Skin of body (tissue), 2 donors: ENCODE results near the gene HDAC5. TPM values are rescaled to one million over a fixed set of nuclear protein-coding genes. Genes with fewer than 3 reads are reported as not detected.

Source experiments
- DNase-seq: peaks from one replicate; lab custom pipeline; 2025; lab: John Stamatoyannopoulos, UW
- total RNA-seq: library from RNA; depleted of rRNA; stranded (reverse); fragments of >200 nt; gene quantifications from one replicate; pipeline ENCODE4 v1.2.3, GENCODE V29; 2014

Gene HDAC5
- total RNA-seq, 1 donor from 2014 or later = 55.1 TPM

DNA sequence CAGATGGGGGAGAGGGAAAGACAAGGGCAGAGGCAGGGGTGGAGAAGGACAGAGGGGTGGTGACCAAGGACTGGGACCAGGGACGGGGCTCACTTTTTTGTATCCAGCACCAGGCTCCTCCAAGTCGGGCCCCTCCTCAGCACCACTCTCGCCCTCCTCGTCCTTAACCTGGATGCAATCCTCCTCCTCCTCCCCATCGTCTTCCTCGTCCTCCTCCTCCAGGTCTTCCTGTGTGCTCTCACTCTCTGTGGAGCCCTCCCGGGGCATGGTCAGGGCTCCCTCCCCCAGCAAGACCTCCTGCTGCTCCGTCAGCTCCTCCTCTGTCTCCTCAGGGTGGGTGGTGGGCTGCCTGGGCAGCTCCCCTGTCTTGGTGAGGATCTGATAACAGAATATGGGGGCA lies 36.1 kb downstream of the HDAC5 start:
- DNase-seq = no peak

DNA sequence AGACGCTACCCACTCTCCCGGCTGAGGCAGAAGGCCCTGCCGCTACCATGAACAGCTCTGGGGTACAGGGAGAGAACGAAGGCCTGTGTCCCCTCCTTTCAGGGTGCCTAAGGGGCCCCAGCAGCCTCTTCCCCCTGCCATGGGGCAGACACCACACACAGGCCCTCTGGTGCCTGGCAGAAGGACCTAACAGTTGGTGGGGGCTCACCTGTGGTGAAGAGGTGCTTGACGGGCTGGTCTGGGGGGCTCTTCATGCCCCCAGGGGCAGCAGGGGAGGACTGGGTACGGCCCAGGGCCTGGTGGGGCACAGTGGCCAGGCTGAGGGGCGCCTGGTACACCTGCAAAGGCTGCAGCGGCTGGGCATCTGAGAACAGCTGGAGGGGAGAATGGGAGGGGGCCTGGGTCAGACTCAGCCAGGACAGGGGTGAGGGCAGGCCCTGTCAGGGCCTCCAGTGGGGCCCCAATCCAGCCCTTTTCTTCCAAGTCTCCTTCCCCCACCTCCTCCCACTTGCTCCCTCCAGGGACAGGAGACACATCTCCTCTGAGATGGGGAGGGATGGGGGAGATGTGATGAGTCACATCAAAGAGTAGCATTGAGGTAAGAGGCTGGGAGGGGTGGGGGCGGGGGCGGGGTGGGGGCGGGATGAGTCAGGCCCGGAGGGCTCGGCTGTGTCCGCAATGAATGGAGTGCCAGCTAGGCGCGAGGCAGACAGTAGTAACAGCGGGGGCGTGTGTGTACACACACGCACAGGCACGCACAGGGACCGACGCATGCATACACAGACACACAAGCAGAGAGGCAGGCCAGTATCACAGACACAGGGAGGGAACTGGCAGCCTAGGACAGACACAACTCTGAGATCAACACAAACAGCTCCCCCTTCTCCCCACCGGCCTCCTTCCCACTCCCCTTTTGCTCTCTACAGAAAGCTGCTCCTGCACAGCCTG lies 36.8 kb downstream of the HDAC5 start:
- no peak for DNase-seq

DNA sequence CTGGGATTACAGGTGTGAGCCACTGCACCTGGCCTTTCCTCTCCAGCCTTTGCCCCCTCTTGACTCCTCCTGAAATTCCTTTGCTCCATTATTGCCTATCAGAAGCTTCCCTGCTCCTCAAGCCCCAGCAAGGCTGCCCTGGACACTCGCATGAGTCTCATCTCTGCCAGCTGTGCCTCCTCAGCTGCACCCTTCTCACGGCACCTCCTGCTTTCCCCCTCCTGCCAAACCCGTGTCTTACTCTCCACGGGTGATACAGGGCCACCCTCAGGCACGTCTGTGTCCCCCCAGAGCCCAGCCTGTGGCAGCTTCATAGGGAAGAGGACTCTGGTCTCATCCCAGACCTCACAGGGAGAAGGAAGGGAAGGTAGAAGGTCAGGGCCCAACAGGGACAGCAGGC lies 37.5 kb downstream of the HDAC5 start:
- DNase-seq = no peak

DNA sequence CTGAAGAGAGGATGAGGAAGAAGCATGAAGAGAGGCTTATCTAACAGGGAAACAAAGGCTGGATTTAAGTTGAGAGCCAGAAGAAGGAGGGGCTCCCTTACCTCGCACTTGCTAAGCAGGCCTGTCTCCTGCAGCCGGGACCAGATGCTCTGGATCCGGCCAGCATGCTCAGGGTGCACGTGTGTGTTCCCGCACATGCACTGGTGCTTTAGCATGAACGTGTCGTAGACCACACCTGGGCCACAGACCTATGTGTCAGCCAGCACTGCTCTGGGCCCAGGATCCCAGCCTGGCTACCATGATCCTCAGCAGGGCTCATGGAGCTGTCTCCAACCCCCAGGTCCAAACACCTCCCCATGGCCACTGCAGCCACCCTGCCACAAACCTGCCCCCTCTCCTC lies 38.5 kb downstream of the HDAC5 start:
- DNase-seq = no peak

DNA sequence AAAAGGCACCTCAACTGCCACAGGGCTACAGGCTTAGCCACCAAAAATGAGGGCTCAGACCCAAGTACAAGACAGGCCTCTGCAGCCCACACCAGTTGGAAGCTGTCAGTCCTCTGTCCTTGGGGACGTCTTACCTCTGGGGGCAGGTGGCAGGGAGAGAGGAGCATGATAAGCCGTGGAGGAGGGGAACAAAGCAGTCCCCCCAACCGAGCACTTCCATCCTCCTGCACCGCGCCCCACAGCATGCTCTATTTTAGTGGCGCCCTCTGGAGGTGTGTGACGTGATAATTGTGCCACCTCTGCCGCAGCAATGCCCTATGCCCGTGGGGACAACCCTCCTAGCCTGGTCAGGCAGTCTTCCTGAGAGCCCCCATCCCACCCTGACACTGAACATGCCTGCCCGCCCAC lies 39.3 kb downstream of the HDAC5 start:
- DNase-seq = no peak

DNA sequence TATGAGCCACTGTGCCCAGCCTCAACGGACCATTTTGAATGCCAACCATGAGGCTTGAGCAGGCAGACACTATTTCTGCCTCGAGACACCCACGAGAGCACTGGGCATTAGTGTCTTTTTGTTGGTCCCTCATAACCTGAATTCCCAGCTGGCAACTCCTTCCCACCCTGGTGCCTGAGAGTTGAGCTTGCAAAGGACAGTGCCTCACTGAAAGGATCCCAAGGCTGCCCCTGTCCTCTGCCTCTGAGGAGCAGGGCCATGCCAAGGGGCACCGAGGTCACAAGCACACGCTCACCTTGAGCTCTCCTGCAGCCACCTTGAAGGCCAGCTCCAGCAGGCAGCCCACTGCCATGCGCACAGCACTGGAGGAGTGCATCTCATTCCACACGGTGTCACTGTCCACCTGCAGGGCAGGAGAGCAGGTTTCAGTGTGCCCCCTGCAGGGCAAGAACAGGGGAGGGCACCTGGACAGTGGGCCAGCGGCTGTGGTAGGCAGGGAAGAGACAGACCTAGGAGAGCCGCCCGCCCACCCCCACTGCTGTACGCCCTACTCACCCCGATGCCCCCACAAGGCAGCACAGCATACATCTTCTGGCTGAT lies 40.1 kb downstream of the HDAC5 start:
- DNase-seq = no peak

DNA sequence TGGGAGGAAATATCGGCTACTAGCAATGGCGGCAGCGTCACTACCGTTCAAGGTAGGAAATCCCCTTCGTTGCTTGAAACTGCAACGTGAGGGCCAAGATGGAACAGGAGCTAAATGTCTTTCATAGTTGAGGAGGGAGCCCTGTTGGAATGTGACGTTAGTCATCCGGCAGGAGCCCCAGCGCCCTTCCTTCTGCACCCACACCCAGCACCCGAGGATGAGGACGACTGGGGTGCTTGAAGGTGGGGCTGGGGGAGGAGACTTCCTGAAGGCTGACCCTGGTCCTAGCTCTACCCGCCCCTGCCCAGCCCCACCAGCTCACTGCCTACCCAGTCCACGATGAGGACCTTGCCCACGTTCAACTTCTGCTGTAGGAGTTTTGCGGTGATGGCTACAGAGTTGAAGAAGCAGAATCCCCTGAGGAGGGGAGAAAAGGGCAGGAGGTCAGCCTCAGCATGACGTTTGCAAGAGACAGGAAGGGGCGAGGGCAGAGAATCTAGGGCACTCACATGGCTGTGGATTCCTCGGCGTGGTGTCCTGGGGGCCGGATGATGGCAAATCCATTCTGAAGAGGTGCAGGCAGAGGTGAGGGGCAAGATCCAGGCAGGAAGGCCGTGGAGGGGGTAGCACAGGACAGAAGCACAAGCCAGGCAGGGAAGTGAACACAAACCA lies 41.0 kb downstream of the HDAC5 start:
- DNase-seq = no peak

DNA sequence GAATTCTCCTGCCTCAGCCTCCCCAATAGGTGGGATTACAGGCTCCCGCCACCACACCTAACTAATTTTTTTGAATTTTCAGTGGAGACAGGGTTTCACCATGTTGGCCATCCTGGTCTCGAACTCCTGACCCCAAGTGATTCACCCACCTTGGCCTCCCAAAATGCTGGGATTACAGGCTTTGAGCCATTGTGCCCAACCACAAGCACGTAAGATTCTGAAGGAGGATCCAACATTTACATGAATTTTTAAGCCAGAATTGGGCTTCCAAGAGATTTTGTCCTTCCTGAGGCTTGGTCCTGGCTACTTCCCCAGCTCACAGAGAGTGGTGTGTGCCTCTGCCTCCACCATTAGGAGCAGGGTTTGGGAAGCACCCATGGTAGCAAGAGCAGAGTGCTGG lies 41.8 kb downstream of the HDAC5 start:
- DNase-seq = no peak

DNA sequence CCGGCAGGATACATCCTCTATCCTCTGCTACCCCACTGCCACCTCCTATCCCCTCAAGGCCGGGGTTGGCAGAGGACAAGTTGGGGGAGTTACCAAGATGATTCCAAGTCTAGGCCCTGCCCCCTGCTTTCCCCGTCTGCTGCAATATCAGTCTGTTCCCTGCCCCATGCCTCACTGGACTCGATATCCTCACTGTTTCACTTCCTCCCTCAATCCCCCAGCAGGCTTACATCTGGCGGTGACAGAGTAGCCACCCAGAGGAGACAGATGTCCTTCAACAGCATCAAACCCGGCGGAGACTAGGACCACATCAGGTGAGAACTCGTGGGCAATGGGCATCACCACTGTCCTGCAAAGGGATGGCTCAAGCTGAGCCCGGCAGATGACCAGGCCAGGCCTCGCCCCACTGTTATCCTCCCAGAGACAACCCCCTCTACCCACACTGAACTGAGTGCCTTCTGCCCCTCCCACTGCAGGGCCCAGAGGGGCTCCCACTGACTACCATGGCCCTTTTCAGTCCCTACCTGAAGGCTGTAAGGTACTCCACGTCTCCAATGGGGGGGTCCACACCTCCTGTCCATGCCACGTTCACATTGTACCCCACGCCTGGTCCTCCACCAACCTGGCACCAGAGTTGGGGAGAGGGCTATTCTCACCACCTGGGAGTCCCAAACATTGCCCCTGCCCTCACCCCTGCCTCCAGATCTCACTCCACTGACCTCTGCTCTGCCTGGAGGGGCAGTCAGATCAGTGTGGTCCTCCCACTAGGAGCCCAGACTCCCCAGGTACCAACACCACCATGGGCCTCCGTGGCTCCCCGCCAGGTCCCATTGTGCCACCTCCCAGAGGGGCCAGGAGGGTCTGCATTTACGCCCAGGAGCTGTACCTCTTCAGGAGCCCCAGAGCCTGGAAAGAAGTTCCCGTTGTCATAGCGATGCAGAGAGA lies 43.3 kb downstream of the HDAC5 start:
- no peak for DNase-seq

DNA sequence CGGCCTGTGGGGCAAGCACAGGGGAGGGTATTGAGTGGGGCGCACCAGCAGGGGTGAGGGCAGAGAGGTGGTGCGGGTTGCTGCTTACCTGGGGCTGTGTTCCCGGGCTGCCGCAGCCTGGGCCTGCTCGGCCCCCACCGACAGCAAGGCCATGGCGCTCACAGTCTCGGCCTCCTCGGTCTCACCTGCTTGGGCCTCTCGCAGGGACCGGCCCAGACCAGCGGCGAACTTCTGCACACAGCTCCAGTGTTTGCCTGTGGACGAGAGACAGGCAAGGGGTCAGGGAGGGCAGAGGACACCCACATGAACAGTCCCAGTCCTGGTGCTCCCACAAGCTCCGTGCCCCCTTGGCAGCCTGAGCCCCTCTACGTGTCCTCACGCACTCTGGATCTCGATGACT lies 45.0 kb downstream of the HDAC5 start:
- DNase-seq = no peak

DNA sequence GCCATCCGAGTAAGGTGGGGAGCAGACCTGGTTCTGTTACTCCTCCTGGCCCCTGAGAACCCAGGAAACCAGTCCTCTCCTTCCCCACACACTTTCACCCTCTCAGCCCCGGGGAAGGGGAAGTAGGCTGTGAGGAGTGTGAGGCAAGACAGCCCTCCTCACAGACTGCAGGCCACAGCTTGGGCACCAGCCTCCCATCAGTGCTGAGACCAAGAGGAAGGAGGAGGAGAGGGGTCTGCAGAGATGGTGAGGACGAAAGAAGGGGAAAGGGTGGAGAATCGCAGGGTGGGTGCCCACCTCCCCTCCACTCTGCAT lies 45.9 kb downstream of the HDAC5 start:
- DNase-seq = no peak

DNA sequence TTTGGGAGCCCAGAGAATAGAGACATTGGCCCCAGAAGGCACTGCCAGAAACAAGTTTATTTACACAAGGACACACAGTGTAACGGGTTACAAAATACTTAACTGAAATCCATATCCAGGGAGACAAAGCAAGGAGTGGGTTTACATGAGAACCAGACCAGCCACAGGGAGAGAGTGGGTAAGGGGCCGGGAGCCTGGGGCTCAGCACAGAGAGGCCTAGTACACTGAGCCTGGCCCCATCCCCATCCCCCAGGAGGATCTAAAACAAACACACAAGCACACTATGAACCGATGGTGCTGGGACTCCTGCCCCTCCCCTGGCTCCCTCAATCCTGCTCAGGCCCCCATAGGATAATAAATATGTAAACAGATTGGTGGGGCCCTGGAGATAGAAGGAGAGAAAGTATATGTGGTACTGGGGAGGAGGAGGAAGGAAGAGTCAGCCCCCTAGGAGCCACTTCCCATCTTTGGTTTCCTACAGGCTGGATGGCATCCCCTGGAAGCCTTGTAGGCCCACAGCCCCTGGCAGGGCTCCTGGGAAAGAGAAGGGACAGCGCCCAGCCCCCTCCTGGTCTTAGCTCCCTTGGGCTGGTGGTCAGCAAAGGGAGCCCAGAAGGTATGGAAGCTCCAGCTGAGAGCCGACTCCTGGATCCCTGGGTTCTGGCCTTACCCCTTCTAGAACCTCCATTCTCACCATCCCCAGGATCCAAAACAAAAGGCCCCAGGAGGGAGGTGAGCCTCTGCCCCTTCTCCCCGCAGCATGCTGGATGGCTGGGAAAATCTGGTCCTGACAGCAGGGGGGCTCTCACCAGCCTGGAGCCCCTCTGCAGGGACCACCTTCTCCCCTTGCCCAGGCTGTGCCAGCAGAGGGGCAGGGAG lies 46.5 kb downstream of the HDAC5 start:
- DNase-seq = no peak

DNA sequence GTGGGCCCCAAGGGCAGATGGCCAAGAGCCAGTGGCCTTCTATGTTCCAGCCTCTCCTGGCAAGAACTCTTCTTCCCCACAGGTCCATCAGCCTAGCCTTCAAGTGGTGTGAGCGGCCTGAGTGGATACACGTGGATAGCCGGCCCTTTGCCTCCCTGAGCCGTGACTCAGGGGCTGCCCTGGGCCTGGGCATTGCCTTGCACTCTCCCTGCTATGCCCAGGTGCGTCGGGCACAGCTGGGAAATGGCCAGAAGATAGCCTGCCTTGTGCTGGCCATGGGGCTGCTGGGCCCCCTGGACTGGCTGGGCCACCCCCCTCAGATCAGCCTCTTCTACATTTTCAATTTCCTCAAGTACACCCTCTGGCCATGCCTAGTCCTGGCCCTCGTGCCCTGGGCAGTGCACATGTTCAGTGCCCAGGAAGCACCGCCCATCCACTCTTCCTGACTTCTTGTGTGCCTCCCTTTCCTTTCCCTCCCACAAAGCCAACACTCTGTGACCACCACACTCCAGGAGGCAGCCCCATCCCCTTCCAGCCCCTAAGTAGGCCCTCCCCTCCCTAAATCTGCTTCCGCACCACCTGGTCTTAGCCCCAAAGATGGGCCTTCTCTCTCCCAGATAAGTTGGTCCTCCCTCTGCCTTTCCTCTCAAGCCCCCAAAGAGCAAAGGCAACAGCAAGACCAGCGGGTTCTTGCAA lies 47.7 kb downstream of the HDAC5 start:
- DNase-seq = no peak

DNA sequence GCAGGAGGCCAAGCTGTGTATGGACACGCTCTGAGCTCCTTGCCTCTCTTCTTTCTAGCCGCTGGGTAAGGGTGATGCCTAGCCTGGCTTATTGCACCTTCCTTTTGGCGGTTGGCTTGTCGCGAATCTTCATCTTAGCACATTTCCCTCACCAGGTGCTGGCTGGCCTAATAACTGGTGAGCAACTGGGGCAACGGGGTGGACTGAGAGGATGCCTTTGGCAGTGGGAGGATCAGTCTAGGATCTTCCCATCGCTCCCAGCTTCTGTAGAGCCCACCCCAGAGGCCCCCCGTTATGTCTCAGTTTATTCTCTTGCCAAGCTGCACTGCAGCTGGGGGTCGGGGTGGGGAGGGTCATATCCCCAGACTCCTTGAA lies 48.5 kb downstream of the HDAC5 start:
- DNase-seq = no peak

DNA sequence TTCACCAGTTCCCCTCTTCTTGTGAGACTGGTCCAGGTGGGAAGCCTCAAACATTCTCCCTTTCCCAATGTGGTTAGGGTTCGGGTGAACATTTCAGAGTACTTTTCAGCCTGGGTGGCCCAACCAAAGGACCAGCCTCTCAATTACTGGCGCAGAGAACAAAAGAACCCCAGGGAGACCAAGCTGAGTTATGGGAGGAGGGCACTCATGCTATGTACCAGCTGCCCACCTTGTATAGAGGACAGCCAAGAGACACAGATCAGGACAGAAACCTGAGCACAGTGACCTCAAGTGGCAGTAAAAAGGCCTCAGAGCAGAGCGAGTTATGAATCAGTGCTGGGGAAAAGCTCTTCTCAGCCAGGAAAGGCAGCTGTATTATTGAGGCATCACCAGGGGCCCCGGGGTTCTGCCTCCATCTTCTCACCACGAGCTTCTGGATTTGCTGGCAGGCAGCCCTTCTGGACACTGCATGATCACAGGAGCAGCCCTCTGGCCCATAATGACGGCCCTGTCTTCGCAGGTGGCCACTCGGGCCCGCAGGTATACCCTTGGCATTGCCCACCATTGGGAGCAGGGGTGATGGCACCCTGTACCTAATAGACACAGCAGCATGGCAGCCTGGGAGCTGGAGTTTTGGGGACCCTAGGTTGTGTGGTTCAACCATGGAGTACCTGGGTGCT lies 49.1 kb downstream of the HDAC5 start:
- no peak for DNase-seq

DNA sequence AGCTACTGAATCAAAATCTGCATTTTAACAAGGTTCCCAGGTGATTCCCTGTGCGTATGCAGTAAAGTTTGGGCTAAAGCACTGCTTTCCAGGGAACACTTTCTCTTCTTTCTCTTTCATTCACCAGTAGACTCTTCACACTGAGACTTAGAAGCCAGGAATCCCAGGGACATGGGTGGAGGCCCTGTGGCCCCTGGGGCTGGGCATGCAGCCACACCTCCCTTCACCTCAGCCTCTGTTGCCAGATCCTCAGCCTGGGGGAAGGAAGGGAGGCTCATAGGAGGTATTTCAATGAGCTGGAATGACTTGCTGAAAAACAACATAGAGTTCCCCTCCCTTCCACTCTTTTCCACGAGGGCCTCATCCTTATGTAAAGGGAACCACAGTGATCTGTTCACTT lies 51.7 kb downstream of the HDAC5 start:
- no peak for DNase-seq

DNA sequence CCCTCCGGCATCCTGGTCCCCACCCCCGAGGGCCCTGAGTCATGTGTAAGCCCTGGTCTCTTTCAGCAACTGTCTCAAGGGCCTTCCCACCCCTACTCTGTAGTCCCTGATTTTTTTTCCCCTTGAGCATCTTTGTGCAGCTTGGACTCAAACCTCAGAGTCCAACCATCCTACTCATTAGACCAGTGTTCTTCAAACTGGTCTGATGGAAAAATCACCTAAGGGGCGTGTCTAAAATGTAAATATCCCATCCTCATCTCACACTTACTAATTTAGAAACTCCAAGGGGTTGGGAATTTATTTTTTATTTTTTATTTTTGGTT lies 52.3 kb downstream of the HDAC5 start:
- DNase-seq = no peak

DNA sequence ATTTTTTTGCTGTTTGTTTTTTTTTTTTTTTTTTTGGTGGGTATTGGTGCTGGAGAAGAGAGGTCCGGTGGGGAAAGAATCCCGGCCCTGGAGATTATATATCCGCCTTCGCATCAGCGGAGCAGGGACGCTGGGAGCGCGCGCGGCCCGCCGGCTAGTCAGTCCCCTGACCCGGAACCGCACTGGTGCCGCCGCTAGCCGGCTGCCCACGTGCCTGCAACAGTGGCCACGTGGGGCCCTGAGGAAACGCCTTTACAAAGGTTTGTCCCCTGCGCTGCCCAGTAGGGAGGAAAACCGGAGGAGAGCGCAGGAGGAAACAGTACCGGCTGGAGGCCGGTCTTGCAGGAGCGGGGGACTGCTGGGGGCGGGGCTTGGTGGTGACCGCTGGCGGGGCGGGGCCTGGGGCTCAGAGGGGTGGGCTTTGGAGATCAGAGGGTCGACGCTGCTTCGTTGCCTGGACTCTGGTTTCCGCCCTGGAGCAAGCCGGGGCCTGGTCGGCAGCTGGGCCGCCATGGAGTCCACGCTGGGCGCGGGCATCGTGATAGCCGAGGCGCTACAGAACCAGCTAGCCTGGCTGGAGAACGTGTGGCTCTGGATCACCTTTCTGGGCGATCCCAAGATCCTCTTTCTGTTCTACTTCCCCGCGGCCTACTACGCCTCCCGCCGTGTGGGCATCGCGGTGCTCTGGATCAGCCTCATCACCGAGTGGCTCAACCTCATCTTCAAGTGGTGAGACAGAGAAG lies 52.8 kb downstream of the HDAC5 start, which contains the start of gene G6PC3:
TSS of gene G6PC3 (plus strand) at position 281 of the 743 bp plus-strand sequence. CDS start at position 512, 231 bp downstream.
- peak; percentile 92 for DNase-seq
